T-helper 22 cell (primary cell): Measurements from ENCODE around the gene B3GALT5.

ENCODE experiments used
- DNase-seq: peaks from one replicate; pipeline ENCODE4 v3.0.0-alpha.2; 2020; ENCODE audit warnings: low read depth

The B3GALT5 gene

GRCh38 chr21:39645331-39645730 is 32.6 kb downstream of the B3GALT5 start:
- DNase-seq, result no peak

- no peak for DNase-seq
Measured at GRCh38 chr21:39647476-39647875, 34.7 kb downstream of the B3GALT5 start.

DNA sequence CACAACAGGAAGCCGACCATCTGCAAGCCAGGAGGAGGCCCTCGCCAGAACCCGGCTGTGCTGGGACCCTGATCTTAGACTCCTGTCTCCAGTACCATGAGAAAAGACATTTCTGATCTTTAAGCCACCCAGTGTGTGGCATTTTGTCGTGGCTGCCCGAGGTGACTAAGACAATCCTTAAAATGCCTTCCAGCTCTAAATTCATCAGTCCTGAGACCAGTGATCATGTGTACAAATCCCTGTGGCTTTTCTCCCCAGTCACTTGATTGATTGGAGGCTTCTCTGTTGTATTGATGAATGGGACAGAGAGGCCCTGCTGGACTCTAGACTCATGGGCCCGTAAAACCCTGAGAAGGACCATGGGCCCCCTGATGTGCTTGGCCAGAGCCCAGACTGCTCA is 36.1 kb downstream of the B3GALT5 start:
- DNase-seq, result no peak

- DNase-seq, result no peak
Measured at GRCh38 chr21:39649526-39649925, 36.8 kb downstream of the B3GALT5 start.

GRCh38 chr21:39650306-39650705 is 37.6 kb downstream of the B3GALT5 start:
- no peak for DNase-seq

DNA sequence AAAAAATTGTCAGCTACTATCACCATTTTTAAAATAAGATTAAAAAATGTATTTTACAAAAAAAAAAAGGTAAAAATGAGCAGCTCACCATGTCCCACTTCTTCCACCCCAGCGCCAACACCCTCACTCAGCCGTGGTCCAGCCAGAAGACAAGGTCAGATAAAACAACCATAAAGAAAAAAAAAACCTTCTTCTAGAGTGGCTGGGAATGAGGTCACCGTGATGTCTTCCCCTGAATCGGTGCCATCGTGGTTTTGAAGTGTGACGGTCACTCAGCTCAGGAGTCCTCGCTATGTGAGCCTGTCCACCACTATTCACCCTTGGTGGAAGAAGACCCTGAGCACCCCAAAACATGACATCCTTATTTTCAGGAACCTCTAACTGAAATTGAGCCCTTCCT is 38.1 kb downstream of the B3GALT5 start:
- DNase-seq, result no peak

- no peak for DNase-seq
Measured at GRCh38 chr21:39651206-39651605, 38.5 kb downstream of the B3GALT5 start.

DNA sequence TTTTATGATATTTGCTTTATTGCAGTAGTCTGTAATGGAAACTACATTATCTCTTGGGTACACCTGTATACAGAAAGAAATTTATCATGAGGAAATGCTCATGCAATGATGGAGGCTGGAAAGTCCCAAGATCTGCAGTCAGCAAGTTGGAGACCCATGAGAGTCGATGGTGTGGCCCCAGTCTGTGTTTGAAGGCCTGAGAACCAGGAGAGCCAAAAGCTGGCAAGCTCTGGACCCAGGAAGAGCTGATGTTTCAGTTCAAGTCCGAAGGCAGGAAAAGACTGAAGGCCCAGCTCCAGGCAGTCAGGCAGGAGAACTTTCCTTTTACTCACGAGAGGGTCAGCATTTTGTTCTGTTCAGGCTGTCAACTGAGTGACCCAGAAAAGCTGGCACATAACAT is 42.2 kb downstream of the B3GALT5 start:
- DNase-seq, result no peak

- no peak for DNase-seq
Measured at GRCh38 chr21:39655589-39655988, 42.8 kb downstream of the B3GALT5 start.

DNA sequence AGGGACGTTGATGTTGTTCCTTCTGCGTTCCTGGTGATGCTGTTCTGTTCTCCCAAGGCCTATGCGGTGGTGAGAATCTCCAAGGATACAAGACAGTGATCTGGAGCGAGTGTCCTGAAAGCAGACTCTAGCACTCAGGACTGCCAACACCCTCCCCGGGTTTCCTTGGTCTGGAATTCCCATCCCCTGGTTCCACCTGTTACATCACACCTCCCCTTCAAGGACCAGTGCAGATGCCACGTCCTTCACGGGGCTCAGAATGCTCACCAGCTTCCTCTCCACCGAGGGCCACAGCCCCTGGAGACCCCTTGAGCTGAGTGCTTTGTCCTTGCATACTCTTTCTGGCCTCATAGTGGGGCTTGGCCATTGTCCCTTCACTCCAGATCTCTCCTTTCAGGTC is 43.5 kb downstream of the B3GALT5 start:
- DNase-seq, result no peak

DNA sequence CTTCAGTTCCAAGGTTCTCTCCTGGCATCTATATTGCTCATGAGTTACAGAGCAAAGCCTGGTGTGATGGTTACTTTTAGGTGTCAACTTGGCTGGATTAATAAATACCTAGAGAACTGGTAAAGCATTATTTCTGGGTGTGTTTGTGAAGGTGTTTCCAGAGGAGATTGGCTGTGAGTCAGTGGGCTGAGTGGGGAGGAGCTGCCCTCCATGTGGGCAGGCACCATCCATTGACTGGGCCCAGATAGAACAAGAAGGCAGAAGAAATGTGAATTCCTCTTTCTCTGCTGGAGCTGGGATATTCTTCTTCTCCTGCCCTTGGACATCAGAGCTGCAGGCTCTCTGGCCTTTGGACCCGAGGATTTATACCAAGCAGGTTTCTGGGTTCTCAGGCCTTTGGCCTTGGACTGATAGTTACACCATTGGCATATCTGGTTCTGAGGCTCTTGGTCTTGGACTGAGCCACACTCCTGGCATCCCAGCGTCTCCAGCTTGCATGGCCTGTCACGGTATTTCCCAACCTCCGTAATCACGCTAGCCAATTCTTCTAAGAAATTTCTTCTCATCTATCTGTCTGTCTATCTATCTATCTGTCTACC is 44.5 kb downstream of the B3GALT5 start:
- DNase-seq, result no peak

DNA sequence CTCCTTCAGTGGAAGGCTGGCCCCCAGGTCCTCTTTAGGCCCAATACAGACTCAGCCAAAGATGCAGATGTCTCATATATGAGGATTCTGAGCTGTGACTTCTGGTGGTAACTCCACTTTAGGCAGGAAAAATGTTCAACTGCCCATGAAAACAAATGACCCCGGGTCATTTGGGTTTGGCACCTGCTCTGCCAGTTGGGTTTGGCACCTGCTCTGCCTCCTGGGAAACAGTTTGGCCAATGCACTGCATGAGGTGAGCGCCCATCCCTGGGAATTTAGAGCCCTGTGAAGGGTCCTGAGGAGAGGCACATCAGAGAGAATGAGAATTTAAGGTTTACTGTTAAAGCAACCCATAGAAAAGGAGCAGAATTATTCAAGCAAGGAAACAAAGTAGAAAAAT is 45.3 kb downstream of the B3GALT5 start:
- no peak for DNase-seq

DNA sequence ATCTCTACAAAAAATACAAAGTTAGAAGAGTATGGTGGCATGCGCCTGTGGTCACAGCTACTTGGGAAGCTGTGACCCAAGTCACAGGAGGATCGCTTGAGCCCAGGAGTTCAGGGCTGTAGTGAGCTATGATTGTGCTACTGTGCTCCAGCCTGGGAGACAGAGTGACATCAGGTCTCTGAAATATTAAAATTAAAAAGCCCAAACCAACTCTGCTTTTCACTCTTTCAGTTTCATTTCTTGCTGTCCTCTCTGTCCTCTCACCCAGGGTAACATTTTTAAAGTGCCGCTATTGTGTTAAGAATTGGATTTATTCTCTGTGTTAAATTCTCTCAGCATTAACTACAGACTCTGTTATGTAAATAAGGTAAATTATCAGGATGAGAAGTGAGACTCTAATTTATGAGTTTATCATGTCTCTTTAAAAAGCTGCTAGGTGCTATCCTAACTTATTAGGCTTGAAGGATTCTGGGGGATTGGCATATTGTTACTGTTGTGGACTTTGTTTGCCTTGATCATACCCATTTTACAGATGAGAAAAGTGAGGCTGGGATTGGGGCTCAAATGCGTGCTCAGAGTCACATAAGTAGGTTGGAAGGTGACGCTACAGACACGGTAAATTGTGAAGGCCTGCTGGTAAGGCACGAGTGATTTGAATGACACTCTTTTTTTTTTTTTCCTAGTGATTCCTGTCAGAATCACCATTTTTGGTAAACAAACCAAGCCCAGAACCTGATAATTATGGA is 46.5 kb downstream of the B3GALT5 start:
- DNase-seq, result no peak

DNA sequence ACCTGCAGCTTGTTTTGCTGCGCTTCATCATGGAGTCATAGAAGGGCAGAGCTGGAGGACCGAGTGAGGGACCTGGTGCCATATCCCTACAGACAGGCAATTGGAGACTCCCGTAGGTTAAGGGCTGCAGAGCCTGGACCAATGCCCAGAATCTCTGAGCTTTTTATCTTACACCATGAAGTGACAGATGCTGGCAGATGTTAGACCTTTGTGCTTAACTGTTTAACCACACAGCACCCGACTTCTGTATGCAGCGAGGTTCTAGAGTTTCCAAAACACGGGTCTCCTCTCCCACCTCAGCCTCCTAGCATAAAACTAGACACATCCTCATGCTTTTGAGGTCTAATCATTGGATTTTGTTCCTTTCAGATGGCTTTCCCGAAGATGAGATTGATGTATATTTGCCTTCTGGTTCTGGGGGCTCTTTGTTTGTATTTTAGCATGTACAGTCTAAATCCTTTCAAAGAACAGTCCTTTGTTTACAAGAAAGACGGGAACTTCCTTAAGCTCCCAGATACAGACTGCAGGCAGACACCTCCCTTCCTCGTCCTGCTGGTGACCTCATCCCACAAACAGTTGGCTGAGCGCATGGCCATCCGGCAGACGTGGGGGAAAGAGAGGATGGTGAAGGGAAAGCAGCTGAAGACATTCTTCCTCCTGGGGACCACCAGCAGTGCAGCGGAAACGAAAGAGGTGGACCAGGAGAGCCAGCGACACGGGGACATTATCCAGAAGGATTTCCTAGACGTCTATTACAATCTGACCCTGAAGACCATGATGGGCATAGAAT is 47.6 kb downstream of the B3GALT5 start:
- DNase-seq, result no peak

GRCh38 chr21:39661121-39661520 is 48.4 kb downstream of the B3GALT5 start:
- DNase-seq, result no peak

GRCh38 chr21:39661740-39662139 is 49.0 kb downstream of the B3GALT5 start:
- DNase-seq, result no peak

DNA sequence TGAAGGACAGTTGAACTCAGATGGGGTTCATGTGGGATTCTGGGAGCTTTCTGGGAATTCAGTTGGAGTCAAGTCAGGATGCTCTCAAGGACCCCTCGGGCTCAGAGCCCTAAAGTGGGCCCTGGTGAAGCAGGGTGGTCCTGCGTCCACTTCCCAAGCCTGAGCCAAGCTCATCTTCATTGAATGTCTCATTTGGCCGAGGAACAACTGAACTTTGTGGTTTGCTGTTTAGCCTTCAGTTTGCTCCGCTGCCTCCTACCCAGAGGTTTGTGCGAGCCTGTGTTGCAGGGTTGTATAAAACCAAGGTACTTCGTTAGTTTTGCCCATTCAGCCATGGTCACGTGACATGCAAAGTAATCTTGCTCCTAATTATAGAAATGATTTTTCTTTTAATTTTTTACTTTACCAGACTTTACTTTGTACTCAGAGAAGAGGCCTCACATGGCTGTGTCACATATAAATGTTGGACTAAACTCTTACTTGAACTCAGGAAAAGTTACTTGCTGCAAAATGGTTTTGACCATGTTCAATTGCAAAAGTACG is 49.7 kb downstream of the B3GALT5 start:
- DNase-seq, result no peak

DNA sequence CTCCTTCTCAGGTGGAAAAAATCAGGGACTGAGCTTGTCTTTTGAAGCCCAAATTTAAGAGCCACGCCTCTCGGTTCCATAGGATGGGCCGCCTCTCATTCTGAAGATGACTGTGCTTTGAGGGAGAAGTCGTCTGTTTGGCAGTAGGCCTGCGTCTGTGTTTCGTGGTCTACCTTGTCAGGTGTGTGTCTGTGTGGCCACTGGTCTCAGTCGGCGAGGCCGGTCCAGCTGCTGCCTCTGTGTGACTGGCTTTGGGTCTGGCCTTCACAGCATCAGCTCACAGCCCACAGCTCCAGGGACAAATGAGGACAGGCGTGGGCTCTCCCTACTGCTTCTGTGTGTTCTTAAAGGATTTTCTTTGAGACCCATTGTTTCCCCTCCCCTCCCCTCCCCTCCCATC is 50.3 kb downstream of the B3GALT5 start:
- no peak for DNase-seq

DNA sequence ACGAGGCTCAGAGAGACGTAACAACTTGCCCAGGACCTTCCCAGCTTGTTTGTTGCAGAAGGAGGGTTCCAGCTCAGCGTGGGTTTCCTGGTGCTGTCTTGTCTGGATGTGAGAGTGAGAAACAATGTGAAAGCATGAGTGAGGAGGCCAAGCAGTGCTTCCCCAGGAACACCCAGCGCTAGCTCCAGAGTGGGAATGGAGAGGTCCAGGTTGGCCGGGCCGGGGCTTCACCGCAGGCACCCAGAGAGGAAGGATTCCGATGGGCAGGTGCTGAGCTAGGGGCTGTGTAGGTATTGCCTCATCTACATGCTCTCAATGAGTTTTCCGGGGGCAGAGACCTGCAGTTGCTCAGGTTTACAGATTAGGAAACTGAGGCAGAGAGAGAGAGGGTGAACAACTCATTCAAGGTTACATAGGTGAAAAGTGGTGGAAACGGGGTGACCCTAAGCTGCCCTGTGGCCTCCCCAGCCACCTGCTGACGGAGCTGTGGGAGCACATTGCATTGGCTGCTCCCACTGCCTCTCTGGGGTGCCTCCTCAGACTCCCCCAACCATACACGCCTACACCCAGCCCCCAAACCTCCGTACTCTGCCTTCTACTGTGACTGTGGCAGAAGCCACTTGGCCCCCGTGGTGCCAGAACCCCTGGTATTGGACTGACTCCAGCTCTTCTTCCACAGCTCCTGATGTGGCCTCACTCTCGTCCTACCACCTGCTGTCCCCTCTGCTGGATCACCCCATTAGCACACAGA is 51.2 kb downstream of the B3GALT5 start:
- no peak for DNase-seq

DNA sequence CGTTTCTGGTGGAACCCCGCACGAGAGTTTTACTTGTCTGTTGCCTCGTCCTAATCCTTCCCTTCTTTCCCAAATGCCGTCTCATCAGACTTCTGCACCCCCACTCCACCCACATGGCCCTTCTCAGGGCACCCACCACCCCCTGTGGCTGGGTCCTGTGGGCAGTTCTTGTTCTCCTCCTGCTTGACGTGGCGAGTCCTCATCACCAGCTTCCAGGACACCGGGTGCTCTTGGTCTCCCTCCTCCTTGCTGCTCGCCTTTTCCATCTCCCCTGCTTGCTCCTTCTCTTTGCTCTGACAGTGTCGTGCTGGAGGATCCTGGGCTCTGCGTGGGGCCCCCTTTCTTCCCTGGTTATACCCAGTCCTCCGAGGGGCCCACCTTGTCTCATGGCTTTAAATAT is 51.8 kb downstream of the B3GALT5 start:
- no peak for DNase-seq

- DNase-seq, result no peak
Measured at GRCh38 chr21:39666026-39666425, 53.3 kb downstream of the B3GALT5 start.

- DNase-seq, result no peak
Measured at GRCh38 chr21:39666681-39667315, 54.1 kb downstream of the B3GALT5 start.
